ENCODE results near the gene PRSS27.

The PRSS27 gene

GRCh38 chr16:2715064-2715463 is 5.0 kb downstream of the PRSS27 start:
- Histone ChIP-seq H3K27me3 (ENCODE audit: control insufficient read depth, low read length) (peaks cover 4% of the 10 kb centered on the region; the same call in 1 of the 2 replicates), H3K4me2 (ENCODE audit: low read length) (no peak overlapping the region), H3K79me2 (ENCODE audit: control insufficient read depth, low read length) (no peaks in the 10 kb centered on the region), H3K4me3 (ENCODE audit: low read length) (no peak overlapping the region), H3K9me3 (ENCODE audit: control insufficient read depth, insufficient read depth, low read length) (no peaks in the 10 kb centered on the region), H3K9me2 (replicated peaks; ENCODE audit: control insufficient read depth, low read length) (no peaks in the 10 kb centered on the region), H3K27ac (ENCODE audit: low read depth, low read length) (no peak overlapping the region), H3K4me1 (ENCODE audit: control insufficient read depth, low read length) (peaks cover 4% of the 10 kb centered on the region), H4K20me1 (ENCODE audit: control insufficient read depth, insufficient read depth, low read depth, low read length) (no peaks in the 10 kb centered on the region; the same call in 1 of the 2 replicates), H3K36me3 (ENCODE audit: control insufficient read depth, low read length) (no peaks in the 10 kb centered on the region), H3F3A (ENCODE audit: control insufficient read depth, insufficient read depth) (no peaks in the 10 kb centered on the region; the same call in 1 of the 2 replicates)
- TF ChIP-seq EZH2phosphoT487 (IDR thresholded peaks at IDR 0.05; ENCODE audit: borderline replicate concordance, low read length) (no peak), CTCF (IDR thresholded peaks at IDR 0.05; ENCODE audit: low read depth, low read length, poor library complexity, severe bottlenecking) (no peak)

GRCh38 chr16:2713985-2714774 is 5.8 kb downstream of the PRSS27 start:
- Histone ChIP-seq H3K79me2 (ENCODE audit: control insufficient read depth, low read length) (no peaks in the 10 kb centered on the region), H3K4me3 (ENCODE audit: low read length) (no peak overlapping the region), H3F3A (ENCODE audit: control insufficient read depth, insufficient read depth) (no peaks in the 10 kb centered on the region; the same call in 1 of the 2 replicates), H3K27me3 (ENCODE audit: control insufficient read depth, low read length) (peaks cover 4% of the 10 kb centered on the region; the same call in 1 of the 2 replicates), H4K20me1 (ENCODE audit: control insufficient read depth, insufficient read depth, low read depth, low read length) (no peaks in the 10 kb centered on the region; the same call in 1 of the 2 replicates), H3K4me1 (ENCODE audit: control insufficient read depth, low read length) (peaks cover 4% of the 10 kb centered on the region), H3K36me3 (ENCODE audit: control insufficient read depth, low read length) (no peaks in the 10 kb centered on the region), H3K9me3 (ENCODE audit: control insufficient read depth, insufficient read depth, low read length) (no peaks in the 10 kb centered on the region), H3K4me2 (ENCODE audit: low read length) (no peak overlapping the region), H3K27ac (ENCODE audit: low read depth, low read length) (no peak overlapping the region), H3K9me2 (replicated peaks; ENCODE audit: control insufficient read depth, low read length) (no peaks in the 10 kb centered on the region)
- no peak for TF ChIP-seq CTCF (IDR thresholded peaks at IDR 0.05; ENCODE audit: low read depth, low read length, poor library complexity, severe bottlenecking)
- no peak for TF ChIP-seq EZH2phosphoT487 (IDR thresholded peaks at IDR 0.05; ENCODE audit: borderline replicate concordance, low read length)

GRCh38 chr16:2713523-2713922 is 6.5 kb downstream of the PRSS27 start:
- no peaks in the 10 kb centered on the region for H3K9me2 ChIP-seq (replicated peaks; ENCODE audit: control insufficient read depth, low read length)
- no peaks in the 10 kb centered on the region for H3K36me3 ChIP-seq (ENCODE audit: control insufficient read depth, low read length)
- peaks cover 4% of the 10 kb centered on the region for H3K4me1 ChIP-seq (ENCODE audit: control insufficient read depth, low read length)
- H3K4me3 ChIP-seq (ENCODE audit: low read length) = no peak overlapping the region
- no peaks in the 10 kb centered on the region for H3F3A ChIP-seq (ENCODE audit: control insufficient read depth, insufficient read depth)
- TF ChIP-seq CTCF (IDR thresholded peaks at IDR 0.05; ENCODE audit: low read depth, low read length, poor library complexity, severe bottlenecking) = no peak
- TF ChIP-seq EZH2phosphoT487 (IDR thresholded peaks at IDR 0.05; ENCODE audit: borderline replicate concordance, low read length) = no peak
- no peaks in the 10 kb centered on the region; the same call in 1 of the 2 replicates for H4K20me1 ChIP-seq (ENCODE audit: control insufficient read depth, insufficient read depth, low read depth, low read length)
- no peaks in the 10 kb centered on the region for H3K79me2 ChIP-seq (ENCODE audit: control insufficient read depth, low read length)
- peaks cover 4% of the 10 kb centered on the region; the same call in 1 of the 2 replicates for H3K27me3 ChIP-seq (ENCODE audit: control insufficient read depth, low read length)
- no peaks in the 10 kb centered on the region for H3K9me3 ChIP-seq (ENCODE audit: control insufficient read depth, insufficient read depth, low read length)
- H3K4me2 ChIP-seq (ENCODE audit: low read length) = no peak overlapping the region
- no peak overlapping the region for H3K27ac ChIP-seq (ENCODE audit: low read depth, low read length)

Data from DOHH2 (cell line).